Stimulated activated CD8-positive, alpha-beta memory T cell treated with anti-CD3 and anti-CD28 coated beads, Interleukin-15, amount 100 ng/mL, for 1 hour (primary cell): Measurements from ENCODE around the gene F2RL3.

ENCODE experiments used
- DNase-seq: peaks from one replicate; pipeline ENCODE4 v3.0.0-alpha.2; 2020; ENCODE audit warnings: low read depth

The F2RL3 gene

DNA sequence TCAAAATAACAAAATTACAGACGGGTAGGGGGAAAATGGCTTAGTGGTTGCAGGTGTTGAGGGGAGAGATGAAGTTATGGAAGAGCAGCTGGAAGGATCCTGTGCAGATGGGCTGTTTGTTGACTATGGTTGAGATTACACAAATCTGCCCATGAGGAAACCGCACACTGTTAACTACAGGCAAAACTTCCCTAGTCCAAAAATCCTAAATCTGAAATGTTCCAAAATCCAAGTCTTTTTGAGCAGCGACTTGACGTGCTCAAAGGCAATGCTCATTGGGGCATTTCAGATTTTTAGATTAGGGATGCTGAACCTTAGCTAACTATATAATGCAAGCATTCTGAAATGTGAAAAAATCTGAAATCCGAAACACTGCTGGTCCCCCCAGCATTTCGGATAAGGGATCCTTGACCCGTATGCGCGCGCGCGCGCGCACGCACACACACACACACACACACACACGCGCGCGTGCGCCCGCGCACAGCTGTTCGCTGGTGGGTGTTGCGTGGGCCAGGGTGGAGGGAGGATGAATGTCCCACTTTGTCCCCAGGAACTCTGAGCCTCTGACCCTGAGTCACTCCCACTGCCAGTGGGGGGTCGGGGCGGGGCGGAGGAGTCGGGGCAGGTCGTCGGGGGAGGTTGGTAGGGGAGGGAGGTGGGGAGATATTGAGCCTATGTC is 6.8 kb downstream of the F2RL3 start:
- no peak for DNase-seq

DNA sequence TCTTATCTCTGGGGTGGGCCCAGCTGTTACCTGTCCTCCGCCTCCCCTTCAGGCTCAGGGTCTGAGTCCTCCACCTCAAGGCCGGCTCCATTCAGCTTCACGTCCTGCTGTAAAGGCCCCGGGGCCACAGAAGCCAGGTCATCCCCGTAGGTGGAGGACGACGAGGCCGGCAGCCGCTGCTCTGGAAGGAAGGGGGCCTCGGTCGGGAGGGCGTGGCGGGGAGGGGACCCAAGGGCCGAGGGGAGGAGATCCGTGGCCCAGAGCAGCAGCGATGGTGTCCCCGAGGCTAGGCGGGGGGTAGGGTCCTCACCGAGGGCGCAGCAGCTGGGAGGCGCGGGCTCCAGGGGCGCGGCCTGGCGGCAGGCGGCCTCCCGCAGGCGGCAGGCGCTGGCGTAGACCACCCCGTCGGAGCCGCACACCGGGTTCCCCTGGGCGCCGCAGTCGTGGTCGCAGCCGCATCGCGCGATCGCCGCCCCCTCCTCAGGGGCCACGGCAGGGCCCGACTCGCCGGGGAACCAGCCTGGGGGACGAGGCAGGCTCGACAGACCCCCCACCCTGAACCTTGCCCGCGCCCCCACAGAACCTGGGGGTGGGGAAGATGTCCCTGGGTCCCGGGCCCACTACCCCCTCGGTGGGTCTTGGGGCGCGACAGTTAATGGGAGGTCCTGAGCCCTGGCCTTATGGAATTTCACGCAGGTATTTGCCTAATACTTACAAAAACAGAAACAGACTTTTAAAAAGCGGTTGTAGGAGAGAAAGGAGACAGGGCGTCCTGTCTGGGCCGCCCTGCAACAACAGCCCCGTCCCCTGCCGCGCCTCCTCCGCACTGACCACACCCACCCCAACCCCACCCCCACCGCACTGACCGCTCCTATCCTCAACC is 7.6 kb downstream of the F2RL3 start:
- no peak for DNase-seq

DNA sequence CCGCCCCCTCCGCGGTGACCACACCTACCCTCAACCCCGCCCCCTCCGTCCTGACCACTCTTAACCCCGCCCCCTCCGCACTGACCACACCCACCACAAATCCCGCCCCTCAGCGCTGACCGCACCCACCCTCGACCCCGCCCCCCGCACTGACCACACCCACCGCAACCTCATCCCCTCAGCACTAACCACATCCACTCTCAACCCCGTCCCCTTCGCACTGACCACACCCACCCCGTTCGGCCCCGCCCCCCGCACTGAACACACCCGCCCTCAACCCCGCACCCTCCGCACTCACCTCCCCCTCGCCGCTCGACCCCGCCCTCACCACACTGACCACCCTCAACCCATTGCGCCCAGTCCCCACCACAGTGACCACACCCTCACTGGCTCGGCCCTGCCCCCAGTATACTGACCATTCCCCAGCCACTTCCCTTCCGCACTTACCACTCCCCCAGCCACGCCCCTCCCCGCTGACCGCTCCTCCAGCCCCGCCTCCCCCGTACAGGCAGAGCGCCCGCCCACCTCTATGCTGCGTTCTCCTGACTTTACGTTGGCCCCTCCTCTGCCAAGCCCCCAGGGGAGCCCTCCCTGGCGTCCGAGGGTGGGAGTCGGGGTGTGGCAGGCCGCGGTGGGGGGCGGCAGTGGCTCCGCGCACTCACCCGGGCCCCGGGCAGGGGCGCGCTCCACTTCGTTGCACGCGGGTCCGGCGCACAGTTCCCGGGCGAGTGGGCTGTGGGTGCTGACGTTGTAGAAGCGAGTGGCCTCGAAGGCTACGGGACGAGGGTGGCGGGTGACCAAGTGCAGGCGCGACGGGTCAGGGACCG is 8.4 kb downstream of the F2RL3 start:
- DNase-seq = peak; percentile 32

DNA sequence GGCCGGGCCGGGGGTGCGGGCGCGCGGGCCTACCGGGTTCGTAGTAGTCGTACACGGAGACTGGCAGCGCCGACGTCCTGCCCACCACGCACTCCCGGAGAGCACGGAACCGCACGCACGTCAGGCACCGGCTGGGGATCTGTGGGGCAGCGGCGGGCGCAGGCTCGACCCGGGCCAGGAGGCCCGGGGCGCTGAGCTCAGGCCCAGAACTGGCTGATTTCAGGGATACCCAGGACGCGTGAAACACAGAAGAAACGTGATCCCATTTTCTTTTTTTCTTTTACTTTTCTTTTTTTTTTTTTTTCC is 9.0 kb downstream of the F2RL3 start:
- DNase-seq = no peak

DNA sequence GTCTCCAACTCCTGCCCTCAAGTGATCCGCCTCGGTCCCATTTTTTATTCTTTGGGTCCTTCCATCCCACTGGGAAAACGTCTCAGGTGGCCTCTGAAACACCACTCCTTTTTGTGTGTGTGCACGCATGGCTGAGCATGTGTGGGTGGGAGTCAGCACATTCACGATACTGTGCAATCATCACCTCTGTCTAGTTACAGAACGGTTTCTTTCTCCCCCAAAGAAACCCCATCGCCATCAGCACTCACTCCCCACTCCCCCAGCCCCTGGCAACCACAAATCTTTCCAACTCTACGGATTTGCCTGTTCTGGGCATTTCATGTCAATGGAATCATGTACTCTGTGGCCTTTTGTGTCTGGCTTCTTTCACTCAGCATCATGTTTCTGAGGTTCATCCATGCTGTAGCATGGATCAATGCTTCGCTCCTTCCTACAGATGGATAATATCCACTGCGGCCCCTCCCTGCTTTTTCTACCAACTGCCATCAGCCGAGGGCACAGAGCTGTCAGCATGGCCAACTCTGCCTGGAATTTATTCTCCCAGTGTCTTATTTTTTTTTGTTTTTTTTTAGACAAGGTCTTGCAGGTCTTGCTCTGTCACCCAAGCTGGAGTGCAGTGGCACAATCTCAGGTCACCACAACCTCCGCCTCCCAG is 9.7 kb downstream of the F2RL3 start:
- no peak for DNase-seq

DNA sequence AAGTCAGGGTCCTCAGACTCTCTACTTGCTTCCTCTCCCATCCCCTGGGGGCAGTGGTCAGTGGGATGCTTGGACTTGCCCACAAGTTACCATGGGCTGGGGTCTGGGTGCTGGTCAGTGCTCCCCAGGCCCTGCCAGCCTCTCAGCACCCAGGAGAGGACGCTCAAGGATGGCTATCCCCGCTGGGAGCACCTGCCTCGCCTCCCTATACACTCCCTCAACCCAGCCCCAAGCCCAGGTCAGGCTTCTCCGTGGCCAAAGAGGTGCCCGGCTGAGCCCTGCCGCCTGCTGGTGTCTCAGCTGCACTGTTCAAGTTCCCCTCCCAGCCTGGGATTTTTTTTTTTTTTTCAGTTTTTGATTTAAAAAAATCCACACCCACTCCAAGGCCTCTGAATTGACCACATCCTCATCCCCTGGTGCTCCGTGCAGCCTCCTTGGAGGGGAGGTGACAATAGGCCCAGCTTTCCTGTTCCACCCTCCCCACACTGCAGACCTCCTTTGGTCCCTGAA is 10.8 kb downstream of the F2RL3 start:
- DNase-seq = no peak

DNA sequence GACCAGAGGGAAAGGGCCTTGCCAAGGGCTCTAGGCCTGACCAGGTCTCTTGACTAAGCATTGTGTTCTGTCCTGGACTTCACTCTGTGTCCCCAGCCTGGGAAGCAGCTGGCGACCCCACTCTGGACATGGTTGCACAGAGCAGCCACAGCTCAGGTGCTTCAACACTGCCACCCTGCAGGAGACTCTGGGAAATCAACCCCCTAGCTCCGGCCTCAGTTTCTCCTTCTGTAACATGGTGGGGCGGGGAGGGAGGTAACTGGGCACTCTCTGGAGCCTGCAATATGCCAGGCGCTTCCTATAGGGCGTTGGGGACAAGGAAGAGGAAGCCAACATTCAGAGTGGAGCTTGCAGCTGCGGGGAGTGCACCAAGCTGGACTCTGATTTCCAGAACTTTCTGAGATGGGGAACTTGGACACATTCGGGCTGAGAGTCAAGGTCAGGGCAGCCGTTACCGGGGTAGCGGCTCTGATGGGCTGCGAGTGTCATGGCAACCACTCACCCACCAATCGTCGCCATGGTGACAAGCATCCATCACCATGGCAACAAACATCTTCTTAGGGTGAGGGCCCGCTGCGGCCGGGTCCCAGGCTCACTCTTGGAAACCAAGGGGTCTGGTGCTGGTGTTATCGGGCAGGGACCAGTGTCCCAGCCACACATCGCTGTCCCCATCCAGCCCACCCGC is 12.8 kb downstream of the F2RL3 start:
- DNase-seq = no peak

DNA sequence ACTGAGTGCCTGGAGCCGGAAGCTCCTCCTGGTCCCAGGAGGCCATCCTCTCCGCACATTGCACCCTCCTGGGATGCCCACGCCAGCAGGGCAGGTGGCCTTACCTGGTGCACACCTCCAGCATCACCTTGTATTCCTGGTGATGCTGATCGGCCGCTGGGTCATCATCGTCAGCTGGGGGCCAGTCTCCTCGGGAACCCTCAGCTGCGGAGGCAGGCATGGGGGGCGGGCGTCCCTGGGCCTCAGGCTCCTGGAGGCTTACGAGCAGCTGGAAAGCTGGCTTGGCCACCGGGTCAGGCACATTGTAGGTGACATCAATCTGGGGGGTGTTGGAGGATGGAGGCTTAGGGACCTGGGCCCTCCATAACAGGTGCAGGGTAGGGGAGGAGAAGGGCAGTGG is 13.7 kb downstream of the F2RL3 start:
- DNase-seq = no peak

DNA sequence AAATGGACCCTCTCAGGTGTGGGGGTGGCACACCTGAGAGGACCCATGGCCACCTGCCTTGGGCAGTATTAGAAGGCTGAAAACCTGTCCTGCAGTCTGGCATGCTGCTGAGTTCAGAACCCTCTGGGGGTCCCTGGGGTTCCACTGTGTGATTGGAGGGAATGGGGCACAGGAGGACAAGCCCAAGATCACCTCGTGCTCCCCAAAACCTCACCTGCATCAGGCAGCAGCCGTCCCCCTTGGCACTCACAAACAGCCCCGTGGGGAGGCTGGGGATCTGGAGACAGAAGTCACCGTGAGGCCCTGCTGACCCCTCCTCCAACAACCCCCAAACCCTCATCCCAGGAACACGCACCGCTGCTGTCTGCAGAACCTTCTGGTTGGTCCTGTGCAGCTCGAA is 14.5 kb downstream of the F2RL3 start:
- DNase-seq = no peak

DNA sequence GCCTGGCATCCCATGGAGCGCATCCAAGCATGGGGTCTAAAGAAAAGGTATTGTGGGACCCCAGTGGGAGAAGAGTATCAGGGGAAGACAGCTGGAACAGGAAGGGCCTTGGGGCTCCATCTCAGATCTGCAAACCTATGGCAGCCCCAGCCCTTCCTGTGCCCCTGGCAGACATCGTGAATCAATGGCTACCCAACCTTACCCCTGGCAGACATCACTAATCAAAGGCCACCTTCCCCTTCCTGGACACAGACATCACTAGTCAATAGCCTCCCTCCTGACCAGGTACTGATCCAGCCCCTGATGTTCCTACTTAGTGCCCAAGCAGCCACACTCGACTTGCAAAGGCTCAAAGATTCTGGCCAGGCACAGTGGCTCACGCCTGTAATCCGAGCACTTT is 15.8 kb downstream of the F2RL3 start:
- DNase-seq = no peak

DNA sequence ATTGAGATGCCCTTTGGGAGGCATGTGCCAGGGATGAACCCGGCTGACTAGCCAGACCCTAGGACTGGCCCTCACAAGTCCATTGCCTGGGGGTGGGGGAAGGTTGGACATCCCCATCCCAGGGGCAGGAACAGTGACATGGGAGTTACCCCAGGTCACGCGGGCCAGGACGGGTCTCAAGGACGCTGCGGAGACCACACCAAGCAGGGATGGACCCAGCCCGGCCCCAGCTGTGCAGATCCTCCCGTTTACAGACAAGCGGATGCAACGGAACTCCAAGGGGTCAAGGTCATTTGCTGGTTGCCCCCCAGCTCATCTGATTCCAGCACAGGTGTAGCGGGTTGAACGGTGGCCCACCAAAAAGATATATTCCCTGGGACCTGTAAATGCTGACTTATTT is 20.0 kb downstream of the F2RL3 start:
- no peak for DNase-seq

DNA sequence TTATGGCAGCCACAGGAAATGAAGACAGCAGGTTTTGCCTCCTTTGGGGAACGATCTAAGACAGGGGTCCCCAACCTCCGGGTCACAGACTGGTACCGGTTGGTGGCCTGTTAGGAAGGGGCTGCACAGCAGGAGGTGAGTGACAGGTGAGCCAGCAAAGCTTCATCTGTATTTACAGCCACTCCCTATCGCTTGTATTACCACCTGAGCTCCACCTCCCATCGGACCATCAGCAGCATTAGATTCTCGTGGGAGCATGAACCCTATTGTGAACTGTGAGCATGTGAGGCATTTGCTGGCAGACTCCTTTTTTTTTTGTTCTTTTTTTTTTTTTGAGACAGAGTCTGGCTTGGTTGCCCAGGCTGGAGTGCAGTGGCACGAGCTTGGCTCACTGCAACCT is 22.2 kb downstream of the F2RL3 start:
- DNase-seq = no peak

DNA sequence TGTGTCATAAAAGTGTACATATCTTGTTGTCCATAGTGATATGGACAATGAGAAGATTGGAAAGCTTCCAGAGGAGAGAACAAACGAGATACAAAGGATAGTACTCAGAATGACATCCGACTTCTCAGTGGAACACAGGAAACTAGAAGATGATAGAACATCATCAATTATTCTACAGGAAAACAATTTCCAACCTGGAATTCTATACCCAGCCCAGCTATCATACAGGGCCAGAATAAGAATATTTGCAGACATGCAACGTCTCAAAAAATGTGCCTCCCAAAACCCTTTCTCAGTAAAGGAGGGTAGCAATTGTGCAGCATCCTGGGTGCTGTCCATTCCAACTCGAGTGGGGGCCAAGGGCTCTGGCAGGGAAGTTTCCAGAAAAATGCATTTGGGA is 24.0 kb downstream of the F2RL3 start:
- DNase-seq = no peak

DNA sequence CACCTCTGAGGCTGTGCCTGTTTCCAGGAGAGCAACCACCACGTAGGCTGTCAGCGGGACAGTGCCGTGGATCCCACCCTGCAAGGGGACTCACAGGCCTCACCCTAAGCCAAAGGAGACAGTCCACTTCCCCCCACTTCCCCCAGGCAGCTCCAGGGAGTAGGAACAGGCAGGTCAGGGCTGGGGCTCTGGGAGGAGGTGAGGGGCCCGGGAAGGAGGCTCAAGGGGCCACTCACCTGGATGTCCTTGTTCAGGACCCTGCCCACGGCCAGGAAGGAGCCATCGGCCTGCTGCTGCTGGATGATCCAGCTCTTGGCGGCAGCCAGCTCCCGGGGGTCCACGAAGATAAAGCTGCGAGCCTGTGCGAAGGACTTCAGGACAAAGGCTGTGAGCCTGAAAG is 25.6 kb downstream of the F2RL3 start:
- no peak for DNase-seq

DNA sequence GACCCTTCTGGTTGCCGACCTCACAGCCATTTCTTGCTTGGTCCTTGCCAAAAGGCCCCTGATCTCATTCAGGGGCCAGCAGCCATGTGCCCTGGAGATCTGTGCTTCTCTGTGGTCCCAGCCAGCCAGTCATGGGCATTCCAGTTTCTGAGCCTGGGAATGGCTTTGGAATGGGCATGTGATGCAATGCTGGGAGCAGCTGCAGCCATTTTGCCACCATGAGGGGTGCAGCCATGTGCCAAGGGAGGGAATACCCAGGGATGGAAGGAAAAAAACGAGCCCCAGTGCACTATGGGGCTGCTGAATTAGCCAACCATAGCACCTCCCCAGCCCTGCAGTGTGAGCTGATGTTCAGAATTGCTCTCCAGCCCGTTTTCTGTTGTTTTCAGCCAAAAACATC is 26.3 kb downstream of the F2RL3 start:
- DNase-seq = no peak

DNA sequence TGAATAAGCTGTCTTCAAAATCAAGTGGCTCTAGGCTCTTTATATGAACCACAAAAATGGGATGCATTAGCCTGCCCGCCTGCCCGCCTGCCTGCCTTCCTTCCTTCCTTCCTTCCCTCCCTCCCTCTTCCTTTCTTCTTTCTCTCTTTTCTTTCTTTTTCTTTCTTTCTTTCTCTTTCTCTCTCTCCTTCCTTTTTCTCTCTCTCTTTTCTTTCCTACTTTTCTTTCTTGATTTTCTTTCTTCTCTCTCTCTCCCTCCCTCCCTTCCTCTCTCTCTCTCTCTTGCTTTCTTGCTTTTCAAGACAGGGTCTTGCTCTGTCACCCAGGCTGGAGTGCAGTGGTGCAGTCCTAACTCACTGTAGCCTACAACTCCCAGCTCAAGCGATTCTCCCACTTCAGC is 26.9 kb downstream of the F2RL3 start:
- no peak for DNase-seq

DNA sequence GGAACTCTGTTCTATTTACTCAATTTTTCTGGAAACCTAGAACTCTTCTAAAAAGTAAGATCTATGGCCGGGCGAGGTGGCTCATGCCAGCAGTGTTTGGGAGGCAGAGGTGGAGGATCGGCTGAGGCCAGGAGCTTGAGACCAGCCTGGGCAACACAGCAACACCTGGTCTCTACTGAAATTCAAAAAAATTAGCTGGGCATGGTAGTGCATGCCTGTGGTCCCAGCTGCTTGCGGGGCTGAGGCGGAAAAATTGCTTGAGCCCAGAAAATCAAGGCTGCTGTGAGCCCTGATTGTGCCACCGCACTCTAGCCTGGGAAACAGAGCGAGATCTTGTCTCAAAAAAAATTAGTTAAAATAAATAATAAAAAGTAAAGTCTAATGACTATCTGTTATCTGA is 28.6 kb downstream of the F2RL3 start:
- DNase-seq = no peak

DNA sequence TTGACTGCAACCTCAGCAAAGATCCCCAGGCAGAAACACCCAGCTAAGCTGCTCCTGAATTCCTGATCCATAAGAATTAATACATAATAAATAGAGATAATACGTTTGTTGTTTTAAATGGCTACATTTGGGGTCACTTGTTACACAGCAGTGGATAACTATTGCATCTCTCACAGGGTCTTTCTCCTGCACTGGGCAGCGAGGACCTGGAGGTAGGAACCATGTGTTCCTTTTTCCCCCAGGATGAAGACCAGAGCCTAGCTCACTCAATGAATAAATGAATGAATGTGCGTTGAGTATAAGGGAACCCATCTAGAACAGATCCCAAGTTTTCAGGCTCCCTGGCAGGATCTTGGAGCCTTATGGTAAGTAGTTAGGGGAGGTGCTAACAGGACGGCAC is 30.7 kb downstream of the F2RL3 start:
- no peak for DNase-seq

DNA sequence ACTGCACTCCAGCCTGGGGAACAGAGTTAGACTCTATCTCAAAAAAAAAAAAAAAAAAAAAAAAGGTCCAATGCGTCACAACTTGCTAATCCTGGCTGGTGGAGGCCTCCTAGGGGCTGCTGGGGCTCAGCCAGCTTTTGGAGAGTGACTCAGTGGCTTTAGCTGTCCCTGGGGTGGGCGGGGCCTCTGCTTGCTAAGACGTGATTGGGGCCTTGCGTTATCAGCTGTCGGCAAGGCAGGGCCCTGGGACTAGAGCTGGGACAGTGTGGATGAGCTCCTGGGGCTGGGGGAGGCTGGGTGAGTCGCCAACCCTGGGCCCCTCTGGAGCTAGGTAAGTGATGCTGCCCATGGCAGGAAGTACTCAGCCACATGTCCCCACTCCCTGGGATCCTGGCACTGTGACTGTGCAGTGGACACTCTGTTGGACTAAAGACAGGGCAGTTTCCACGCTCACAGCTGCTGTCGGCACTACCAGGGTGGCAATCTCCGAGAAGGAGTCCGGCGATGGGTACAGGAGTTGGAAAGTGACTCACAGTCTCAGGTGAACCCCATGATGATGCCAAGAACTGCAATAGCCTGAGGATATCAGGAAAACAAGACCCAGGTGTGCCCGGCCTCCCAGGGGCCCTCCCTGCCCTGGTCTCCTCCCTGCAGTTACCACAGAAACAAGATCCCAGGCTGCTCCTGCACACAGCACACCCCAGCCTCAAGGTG is 32.2 kb downstream of the F2RL3 start:
- no peak for DNase-seq

DNA sequence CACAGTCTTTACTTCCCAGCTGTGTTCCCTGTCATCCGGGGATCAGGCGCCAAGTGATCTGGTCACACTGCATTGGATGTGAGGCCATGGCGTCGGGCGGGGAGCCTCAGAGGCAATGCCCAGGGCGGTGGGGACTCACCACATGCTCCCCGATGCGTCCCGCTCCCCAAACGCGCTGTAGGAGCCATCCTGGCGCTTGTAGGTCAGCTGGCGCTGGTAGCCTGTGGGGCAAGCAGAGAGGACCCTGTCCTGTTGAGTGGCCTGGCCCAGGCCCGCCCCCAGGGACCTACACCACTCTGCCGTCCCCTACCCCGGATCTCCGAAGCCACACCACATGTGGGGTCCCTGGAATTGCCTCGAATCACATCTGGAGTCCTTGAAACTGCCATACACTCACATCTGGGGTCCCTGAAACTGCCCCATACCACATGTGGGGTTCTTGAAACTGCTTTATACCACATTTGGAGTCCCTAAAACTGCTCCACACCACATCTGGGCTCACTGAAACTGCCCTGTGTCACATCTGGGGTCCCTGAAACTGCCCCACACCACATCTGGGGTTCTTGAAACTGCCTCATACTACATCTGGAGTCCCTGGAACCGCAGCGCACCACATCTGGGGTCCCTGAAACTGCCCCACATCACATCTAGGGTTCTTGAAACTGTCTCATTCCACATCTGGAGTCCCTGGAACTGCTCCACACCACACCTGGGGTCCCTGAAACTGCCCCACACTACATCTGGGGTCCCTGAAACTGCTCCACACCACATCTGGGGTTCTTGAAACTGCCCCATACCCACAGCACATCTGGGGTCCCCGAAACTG is 33.2 kb downstream of the F2RL3 start:
- DNase-seq = no peak
